SK-N-SH (cell line): ENCODE measurements around the gene TBC1D12.

Experiments used
- RFX5 ChIP-seq: IDR thresholded peaks from 2 replicates; pipeline ENCODE4 v1.6.1; 2012; ENCODE audit warnings: mild to moderate bottlenecking, improper control_type of control experiment, low read length
- TF ChIP-seq, protein P1 (sequence below): fragments of 200-600 bp; sonication (generic); IDR thresholded peaks from 2 replicates; pipeline ENCODE4 v1.6.1; 2017; ENCODE audit warnings: antibody characterized with exemption, mild to moderate bottlenecking, moderate library complexity
- TF ChIP-seq, protein P2 (sequence below): IDR thresholded peaks from 2 replicates; pipeline ENCODE4 v1.4.0; 2012; ENCODE audit warnings: low read depth
- TF ChIP-seq, protein P3 (sequence below): IDR thresholded peaks from 2 replicates; pipeline ENCODE4 v1.6.1; 2012; ENCODE audit warnings: mild to moderate bottlenecking, low read depth, low read length, moderate library complexity

DNA sequence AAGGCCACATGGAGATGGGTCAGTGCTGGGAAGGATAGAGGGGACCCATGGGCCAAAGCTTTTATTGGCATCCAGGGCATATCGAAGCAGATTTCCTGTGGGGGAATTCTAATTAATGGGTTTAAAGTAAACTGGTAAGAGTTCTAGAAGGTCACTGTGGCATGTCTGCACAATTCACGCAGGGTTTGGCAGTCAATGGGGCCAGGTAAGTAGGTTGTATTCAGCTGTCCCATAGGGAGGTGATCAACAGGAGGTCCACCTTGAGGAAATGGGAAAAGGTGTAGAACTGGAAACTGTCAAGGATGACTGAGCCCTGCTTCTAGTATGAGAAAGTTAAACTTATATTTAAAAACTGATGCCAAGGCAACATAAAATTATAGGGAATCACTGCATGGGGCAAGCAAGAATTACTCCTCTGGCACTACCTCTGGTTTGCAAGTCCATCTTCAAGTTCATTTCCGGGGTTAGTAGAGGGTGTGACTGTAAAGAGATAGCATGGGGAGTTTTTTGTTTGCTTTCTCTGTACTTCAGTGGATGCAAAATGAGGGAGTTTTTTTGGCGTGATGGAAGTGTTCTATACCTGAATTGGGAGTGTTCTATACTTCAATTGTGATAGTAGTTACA is 22.5 kb downstream of the TBC1D12 start:
- TF ChIP-seq RFX5, result no peak
- TF ChIP-seq, protein P1, sequence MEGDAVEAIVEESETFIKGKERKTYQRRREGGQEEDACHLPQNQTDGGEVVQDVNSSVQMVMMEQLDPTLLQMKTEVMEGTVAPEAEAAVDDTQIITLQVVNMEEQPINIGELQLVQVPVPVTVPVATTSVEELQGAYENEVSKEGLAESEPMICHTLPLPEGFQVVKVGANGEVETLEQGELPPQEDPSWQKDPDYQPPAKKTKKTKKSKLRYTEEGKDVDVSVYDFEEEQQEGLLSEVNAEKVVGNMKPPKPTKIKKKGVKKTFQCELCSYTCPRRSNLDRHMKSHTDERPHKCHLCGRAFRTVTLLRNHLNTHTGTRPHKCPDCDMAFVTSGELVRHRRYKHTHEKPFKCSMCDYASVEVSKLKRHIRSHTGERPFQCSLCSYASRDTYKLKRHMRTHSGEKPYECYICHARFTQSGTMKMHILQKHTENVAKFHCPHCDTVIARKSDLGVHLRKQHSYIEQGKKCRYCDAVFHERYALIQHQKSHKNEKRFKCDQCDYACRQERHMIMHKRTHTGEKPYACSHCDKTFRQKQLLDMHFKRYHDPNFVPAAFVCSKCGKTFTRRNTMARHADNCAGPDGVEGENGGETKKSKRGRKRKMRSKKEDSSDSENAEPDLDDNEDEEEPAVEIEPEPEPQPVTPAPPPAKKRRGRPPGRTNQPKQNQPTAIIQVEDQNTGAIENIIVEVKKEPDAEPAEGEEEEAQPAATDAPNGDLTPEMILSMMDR, result no peak
- TF ChIP-seq, protein P2, sequence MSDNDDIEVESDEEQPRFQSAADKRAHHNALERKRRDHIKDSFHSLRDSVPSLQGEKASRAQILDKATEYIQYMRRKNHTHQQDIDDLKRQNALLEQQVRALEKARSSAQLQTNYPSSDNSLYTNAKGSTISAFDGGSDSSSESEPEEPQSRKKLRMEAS, result no peak
- TF ChIP-seq, protein P3, sequence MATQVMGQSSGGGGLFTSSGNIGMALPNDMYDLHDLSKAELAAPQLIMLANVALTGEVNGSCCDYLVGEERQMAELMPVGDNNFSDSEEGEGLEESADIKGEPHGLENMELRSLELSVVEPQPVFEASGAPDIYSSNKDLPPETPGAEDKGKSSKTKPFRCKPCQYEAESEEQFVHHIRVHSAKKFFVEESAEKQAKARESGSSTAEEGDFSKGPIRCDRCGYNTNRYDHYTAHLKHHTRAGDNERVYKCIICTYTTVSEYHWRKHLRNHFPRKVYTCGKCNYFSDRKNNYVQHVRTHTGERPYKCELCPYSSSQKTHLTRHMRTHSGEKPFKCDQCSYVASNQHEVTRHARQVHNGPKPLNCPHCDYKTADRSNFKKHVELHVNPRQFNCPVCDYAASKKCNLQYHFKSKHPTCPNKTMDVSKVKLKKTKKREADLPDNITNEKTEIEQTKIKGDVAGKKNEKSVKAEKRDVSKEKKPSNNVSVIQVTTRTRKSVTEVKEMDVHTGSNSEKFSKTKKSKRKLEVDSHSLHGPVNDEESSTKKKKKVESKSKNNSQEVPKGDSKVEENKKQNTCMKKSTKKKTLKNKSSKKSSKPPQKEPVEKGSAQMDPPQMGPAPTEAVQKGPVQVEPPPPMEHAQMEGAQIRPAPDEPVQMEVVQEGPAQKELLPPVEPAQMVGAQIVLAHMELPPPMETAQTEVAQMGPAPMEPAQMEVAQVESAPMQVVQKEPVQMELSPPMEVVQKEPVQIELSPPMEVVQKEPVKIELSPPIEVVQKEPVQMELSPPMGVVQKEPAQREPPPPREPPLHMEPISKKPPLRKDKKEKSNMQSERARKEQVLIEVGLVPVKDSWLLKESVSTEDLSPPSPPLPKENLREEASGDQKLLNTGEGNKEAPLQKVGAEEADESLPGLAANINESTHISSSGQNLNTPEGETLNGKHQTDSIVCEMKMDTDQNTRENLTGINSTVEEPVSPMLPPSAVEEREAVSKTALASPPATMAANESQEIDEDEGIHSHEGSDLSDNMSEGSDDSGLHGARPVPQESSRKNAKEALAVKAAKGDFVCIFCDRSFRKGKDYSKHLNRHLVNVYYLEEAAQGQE, result no peak
